GM21528 (cell line): ENCODE measurements around the gene KCNMA1.

Source experiments
- ATAC-seq: cut with Tn5 transposase; IDR thresholded peaks from one replicate; pipeline ENCODE4 v1.9.1; 2021; ENCODE audit warnings: mild to moderate bottlenecking, moderate library complexity; ENCODE audit not compliant: unreplicated experiment, low FRiP score

KCNMA1 gene

DNA sequence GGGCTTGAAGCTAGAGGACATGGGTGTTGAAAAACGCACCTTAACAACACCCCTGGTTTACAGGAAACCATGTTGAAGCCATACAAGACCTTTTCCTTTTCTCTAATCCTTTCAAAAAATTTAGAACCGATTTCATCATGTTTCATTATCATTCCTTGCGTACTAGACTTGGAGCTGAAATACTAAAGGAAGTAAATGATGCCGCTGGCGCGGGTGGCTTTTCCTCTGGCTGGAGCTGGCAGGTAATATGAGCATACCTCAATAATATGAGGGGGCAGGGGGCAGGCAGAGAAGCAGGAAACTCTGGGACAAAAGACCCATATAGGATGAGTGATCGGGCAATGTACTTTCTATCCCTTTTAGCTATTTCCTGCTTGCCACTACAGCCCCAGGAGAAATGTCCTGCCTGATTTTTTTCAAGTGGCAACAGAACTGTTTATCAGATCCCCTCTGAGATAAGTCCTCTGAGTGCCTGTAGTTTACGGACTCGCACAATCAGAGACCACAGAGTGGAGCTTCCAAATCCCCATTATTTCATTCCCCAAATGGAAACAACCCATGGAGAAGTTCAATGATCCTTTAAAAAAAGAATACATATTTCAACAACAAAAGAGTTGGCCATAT is 450.1 kb downstream of the KCNMA1 start:
- ATAC-seq = no peak

GRCh38 chr10:77186936-77187335 is 450.7 kb downstream of the KCNMA1 start:
- ATAC-seq = no peak

- ATAC-seq = no peak
These were observed 451.9 kb downstream of the KCNMA1 start for GRCh38 chr10:77185696-77186095.

GRCh38 chr10:77182803-77183202 is 454.8 kb downstream of the KCNMA1 start:
- ATAC-seq = no peak

DNA sequence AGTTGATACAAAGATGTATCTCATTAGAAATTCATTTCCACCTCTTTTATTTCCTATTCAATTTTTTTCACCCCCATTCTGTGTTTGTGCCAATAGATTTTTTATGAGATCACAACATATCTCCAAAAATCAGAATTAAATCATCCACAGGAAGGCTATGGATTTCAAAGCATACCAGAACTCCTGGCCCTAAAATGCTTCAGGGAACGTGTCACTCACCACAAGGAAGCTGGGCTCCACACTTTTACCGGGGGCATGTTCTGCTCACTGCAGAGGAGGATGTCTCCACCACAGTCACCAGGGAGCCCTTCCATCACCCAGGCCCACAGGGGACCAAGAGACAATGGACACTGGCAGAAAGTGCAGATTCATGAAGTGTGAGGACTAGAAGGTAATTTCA is 456.8 kb downstream of the KCNMA1 start:
- no peak for ATAC-seq

GRCh38 chr10:77180104-77180503 is 457.5 kb downstream of the KCNMA1 start:
- ATAC-seq = no peak

DNA sequence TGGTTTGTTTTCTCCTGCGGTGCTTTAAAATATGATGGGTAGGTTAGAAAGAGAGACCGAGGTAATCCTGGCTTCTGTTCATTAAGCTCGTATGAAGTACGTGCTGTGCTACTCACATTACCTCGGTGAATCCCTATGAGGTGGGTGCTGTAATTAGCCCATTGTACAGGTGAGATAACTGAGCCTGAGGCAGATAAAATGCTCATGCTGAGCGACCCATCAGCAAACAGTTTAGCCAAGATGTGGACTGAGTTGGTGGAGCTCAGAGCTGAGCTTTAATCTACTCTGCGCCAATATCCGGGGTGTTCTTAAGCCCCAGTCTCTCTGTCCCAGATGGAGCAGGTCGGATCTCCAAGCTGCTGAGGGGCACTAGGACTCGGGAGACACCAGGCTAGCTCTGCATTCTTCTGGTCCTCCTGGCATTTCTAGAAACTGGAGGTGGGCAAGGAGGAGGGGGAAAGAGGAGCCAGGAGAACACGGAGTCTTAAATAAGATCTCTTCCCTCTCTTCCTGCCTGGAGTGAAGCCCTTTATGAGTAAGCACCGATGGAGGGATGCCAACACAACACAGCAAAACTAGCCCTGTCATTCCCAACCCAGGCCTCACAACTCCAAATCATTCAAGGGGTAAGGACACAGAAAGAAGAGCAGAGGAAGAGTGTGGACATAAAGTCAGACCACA is 458.5 kb downstream of the KCNMA1 start:
- no peak for ATAC-seq

DNA sequence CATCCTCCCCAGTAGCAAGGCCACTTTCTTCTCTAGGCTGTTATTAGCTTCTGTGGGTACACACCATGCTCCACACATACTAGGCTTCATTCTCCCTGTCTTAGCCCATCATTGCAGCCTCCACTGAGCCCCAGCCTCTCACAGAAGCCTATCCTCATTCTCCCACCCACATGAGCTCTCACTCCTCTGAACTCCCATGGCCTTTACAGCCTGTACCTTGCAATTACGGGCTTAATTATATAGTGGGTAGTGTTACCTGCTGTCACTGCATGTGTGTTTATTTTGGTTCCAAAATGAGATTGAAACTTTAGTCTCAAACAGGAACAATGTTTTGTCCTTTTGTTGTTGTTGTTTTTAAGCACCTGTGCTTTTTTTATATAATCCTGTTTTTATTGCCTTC is 460.0 kb downstream of the KCNMA1 start:
- ATAC-seq = no peak

GRCh38 chr10:77177161-77177560 is 460.4 kb downstream of the KCNMA1 start:
- ATAC-seq = no peak

GRCh38 chr10:77176232-77176631 is 461.4 kb downstream of the KCNMA1 start:
- ATAC-seq = no peak

DNA sequence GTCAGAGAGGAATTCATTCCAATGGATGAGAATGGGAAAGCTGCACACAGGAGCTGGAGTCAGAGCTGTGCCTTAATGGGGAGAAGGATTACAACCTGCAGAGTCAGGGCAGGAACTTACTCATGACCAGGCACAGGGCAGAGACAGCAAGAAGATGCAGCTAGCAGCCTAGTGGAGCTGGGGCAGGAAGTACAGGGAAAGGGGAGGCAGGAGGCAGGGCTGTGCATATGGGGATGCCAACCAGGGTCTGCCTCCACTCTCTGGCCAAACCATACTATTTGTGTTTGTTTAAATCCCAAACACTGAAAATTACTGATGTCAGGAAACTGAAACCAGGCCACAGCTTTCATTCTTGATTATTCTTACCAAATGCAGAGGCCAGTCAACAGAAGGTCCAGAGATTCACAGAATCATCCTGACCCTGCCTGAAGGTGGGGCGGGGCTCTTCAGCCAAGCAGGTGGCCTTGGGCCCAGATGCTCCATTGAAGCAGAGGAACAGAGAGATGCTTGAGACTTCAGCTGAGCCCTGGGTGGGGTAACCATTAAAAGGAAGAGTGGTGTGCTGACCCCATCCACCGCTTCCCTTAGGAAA is 461.9 kb downstream of the KCNMA1 start:
- no peak for ATAC-seq

DNA sequence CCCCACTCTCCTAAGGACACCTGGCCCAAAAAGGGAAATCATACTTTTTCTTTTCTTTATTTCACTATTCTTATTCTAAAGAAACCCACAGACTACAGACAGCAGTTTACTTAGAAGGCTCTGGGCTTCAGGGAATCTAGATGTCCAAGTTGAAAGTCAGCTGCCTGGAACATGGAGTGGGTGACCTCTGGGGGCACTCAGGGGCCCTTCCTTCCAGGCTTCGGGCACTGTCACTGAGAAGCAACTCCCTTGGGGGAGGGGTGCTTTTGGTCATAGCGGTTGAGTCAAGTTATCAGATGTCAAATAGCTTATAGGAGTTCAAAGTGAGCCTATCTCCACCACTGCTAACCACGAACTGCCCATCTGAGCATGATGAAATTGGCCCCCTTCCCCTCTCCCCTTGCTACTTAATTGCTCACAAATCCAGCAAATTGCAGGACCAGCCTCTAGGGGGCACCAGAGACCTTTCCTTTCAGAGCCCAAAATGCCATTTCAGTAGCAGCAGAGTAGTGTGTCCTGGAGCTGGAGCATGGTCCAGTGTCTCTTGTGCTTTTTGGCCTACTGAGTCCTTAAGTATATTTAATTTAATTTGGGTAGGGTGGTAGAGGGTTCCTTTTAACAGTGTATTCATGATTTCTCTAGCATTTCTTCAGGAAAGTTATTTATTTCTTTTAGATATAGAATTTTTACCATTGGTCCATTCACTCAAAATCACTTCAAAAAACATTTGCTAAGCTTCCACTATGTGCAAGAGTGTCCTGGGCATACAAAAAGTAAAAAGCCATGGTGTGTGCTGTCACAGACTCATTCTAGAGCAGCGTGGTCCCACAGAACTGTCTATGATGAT is 463.8 kb downstream of the KCNMA1 start:
- no peak for ATAC-seq

- ATAC-seq = no peak
These were observed 465.5 kb downstream of the KCNMA1 start for GRCh38 chr10:77172086-77172485.

DNA sequence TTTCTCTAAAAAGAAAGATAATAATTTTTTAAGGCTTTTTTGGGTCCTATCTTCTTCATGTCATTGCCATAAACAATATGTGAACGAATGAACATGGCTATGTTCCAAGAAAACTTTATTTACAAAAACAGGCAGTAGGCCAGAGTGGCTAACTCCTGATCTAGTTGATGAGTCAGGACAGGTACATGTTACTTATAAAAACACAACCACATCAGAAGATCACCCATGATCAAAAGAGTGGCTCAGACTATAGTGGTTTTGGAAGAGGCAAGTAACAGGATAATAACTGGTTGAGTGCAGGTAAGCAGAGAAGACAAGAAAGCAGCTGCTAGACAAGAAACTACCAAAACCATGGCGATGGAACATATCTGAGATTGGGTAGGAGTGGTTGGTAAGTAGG is 468.7 kb downstream of the KCNMA1 start:
- ATAC-seq = no peak

GRCh38 chr10:77168161-77168560 is 469.4 kb downstream of the KCNMA1 start:
- no peak for ATAC-seq

DNA sequence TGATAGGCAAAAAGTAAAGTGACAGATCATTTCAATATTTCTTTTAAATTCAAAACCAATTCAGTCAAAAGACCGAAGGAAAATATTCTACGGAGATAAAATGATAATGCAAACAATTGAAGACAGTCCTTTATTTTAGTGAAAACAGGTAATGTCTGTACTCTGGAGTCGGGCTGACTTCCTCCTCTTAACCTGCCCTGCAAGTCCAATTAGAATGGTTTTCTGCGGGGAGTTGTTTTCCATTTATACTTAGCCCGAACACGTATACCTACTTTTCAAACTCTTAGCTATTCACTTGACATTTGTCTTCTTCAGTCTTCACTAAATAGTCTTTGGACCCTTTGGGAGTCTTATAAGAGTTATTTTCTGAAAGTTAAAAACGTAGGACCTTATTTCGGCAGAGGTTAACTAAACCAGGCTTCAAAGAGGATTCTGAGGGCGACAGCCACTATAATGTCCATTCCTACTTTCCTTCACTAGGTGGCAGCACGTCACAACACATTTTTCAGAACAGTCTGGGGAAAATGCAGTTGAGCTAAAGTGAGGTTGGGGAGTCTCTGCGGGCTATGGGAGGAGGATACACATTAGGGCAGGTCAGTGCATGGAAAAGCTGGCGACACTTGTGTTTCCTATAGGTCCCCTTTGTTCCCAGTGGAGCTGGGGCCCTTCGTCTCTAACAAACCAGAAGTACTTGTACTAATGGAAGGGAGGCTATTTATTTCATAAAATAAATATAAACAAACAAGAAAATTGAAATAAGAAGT is 472.0 kb downstream of the KCNMA1 start:
- ATAC-seq = peak; percentile 54

DNA sequence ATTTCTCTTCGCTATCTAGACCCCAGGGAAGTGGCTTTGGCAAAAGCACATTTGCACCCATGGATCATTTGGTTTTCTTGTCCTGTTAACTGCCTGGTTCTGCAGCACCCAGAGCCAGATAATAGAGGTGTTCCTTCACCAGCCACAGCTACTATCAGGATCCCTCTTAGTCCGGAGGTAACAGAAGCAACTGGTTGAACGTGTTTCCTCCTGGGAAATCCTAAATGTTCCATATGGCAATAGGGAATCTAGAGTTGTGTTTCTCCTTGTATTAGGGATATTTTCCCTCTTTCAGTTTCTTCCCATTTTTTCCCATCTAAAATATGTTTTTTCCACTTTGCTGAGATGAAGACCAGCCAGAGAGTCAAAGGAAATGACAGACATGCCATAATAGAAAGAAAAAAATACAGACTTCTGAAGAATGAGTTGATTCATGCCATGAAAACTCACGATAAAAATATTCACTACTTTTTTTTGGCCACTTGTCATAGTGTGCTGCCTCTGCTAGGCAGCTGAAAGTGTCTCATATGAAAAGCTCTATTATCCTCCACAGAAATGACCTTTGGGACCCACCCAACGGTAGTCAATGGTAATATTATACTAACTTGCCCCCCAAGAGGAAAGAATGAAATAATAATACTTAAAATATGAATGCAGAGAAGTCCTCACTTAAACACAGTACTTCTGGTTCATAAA is 472.8 kb downstream of the KCNMA1 start:
- no peak for ATAC-seq

DNA sequence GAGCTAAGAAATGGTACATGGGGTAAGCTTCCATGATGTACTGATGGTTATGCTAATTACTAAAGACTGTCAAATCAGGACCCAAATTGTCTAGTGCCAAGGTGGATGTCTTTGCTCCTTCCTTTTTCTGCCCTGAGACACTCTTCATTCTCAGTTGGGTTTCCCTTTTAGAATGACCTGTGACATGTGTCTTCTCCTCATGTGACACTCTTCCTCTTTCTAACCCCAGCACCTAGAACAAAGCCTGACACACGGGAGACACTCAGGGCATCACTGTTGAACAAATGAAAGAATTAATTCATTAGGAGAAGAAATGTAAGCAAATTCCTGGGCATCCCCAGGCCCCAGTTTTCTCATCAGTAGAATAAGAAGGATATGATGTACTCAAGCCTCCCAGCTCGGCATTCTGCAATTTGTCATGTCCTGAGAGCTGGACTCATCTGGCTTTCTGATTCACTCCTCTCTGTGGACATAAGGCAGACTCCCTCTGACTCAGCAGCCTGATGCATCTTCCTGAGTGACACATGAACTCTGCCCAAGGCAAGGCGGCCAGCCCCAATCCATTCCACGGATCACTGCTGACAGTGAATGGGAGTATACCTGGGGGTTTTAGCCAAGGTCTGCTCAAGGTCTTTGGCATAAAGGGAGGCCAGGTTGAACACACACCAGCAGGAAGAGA is 473.8 kb downstream of the KCNMA1 start:
- ATAC-seq = no peak

DNA sequence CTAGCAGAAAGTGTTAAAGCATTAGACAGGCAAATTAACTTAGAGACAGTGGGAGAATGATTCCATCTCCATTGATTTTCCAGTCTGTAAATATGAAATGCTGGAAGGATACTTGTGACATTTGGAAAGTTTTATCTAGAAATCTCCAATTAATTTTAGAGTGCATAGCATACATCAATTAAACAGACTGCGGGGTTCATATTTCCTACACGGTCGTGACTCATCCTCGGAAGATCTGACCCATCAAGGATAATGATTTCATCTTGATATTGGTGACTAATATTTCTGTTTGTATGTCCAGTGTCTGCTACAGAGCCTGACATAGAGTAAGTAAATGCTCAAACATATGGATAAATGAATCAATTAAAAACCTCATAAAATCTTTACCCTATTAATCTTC is 474.9 kb downstream of the KCNMA1 start:
- no peak for ATAC-seq
